ENCODE measurements around the gene BCL2A1.
"Not testable (repeated sequence)": the region's sequence is repeated elsewhere in the genome, so short reads cannot be mapped to it uniquely, and the experiment has no call there.

BCL2A1 gene

DNA sequence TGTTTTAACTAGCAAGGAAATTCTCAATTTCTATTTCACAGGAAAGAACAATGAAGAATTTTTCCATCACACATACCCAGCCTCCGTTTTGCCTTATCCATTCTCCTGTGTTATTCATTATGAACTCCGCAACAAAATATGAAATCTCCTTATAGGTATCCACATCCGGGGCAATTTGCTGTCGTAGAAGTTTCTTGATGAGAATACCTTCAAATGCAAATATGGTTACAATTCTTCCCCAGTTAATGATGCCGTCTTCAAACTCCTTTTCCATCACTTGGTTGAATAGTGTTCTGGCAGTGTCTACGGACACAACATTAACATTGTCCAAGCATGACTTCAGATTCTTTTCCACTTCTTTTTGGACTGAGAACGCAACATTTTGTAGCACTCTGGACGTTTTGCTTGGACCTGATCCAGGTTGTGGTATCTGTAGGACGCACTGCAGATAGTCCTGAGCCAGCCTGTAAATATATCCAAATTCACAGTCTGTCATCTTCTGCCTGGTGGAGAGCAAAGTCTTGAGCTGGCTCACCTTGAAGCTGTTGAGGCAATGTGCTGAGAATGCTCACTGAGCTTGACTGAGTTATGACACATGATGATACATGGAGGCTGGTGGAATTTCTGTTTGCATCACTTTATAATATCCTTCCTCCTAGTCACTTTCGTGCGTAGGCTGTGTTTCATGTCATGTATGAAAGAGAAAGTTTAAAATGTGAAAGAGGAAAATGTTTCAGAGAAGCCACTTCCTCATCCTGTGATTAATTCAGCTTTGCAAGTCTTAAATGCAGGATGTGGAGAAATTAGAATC lies at the start of gene BCL2A1:
BCL2A1 (minus strand) TSS at position 573 of the 811 bp plus-strand sequence; CDS start at position 496, 77 bp downstream.
- DNase-seq, result no peak

DNA sequence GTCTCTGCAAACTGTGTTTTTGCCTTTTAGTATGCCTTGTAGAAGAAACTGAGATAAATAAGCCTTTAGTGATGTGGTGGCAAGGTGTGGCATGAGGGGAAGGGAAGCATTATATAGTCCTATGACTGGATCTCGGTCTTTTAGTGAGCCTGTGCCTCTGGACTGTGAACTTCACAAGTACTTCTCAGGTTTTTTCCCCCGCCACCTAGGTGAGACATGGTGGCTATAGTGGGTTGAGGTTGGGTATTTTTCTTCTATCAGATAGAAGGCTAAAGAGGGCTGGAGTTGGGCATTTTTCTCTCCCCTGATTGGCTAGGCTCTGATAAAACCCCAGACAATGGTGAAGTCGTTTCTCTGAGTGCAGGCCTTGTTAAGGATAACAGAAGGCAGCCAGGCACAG lies 49.7 kb upstream of the BCL2A1 start:
- no peak for DNase-seq

DNA sequence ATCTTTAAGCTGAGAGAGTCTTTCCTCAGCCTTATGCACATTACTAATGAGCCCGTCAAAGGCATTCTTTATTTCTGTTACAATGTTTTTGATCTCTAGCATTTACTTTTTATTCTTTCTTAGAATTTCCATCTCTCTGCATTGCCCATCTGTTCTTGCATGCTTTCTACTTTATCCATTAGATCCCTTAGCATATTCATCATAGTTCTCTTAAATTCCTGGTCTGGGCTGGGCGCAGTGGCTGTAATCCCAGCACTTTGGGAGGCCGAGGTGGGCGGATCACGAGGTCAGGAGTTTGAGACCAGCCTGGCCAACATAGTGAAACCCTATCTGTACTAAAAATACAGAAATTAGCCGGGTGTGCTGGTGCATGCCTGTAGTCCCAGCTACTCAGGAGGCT lies 49.2 kb upstream of the BCL2A1 start:
- not testable (repeated sequence) for DNase-seq

DNA sequence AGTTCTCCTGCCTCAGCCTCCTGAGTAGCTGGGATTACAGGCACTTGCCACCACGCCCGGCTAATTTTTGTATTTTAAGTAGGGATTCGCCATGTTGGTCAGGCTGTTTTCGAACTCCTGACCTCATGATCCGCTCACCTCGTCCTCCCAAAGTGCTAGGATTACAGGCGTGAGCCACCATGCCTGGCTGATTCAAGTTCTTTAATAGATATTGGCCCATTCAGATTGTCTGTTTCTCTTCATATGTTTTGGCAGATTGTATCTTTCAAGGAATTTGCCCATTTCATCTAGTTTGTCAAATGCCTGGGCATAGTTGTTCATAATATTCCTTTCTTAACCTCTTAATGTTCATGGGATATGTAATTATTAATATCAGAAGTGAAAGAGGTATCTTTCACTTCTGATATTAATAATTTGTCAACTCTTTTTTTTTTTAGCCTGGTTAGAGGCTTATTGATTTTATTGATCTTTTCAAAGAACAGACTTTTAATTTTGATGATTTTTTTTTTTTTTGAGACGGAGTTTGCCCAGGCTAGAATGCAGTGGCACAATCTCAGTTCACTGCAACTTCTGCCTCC lies 48.3 kb upstream of the BCL2A1 start:
- DNase-seq, result no peak

DNA sequence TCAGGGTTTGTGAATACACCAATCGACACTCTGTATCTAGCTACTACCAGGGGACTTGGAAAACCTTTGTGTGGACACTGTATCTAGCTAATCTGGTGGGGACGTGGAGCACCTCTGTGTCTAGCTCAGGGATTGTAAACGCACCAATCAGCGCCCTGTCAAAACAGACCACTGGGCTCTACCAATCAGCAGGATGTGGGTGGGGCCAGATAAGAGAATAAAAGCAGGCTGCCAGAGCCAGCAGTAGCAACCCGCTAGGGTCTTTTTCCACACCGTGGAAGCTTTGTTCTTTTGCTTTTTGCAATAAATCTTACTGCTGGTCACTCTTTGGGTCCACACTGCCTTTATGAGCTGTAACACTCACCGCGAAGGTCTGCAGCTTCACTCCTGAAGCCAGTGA lies 46.1 kb upstream of the BCL2A1 start:
- not testable (repeated sequence) for DNase-seq

DNA sequence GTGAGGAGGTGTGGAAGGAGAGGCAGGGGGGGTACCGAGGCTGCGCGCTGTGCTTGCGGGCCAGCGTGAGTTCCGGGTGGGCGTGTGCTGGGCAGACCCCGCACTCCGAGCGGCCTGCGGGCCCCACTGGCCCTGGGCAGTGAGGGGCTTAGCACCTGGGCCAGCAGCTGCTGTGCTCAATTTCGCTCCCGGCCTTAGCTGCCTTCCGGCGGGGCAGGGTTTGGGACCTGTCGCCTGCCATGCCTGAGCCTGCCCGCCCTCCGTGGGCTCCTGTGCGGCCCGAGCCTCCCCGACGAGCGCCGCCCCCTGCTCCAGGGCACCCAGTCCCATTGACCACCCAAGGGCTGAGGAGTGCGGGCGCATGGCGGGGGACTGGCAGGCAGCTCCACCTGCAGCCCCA lies 45.5 kb upstream of the BCL2A1 start:
- not testable (repeated sequence) for DNase-seq

DNA sequence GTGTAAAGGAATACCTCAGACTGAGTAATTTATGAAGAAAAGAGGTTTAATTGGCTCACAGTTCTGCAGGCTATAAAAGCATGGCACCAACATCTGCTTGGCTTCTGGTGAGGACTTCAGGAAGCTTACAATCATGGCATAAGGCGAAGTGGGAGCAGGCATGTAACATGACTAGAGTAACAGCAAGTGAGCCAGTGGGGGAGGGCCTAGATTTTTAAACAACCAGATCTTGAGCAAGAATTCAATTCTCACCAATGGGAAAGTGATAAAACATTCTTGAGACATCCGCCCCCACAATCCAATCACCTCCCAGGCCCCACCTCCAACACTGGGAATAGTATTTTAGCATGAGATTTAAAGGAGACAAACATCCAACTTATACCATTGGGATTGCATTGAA lies 44.2 kb upstream of the BCL2A1 start:
- DNase-seq, result no peak

DNA sequence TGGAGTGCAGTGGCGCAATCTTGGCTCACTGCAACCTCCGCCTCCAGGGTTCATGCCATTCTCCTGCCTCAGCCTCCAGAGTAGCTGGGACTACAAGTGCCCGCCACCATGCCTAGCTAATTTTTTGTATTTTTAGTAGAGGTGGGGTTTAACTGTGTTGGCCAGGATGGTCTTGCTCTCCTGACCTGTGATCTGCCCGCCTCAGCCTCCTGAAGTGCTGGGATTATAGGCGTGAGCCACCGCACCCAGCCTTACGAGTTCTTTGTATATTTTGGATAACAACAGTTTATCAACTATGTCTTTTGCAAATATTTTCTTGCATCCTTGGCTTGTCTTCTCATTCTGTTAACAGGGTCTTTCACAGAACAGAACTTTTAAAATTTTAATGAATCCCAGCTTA lies 43.2 kb upstream of the BCL2A1 start:
- not testable (repeated sequence) for DNase-seq

DNA sequence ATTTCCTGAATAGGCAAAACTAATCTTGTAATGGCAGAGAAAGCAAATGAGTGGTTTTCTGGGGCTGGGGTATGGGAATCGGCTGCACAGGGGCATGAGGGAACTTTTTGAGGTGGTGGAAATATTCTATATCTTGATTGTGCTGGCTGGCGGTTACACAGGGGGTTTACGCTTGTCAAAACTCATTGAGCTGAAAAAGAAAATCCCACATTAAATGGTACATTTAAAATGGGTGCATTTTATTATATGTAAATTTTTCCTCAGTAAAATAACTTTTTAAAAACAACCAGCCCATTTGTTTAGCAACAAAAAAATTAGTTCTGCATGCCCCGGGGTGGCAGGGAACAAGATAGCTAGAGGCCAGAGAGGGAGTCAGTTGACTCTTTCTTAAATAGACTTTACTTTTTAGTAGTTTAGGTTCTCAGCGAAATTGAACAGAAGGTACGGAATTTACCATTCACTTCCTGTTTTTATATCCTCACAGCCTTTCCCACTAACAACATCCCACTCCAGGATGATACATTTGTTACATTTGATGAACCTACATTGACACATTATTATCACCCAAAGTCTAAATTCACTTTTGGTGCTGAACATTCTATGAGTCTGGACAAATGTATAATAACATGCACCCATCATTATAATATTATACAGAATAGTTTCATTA lies 41.2 kb upstream of the BCL2A1 start:
- no peak for DNase-seq

DNA sequence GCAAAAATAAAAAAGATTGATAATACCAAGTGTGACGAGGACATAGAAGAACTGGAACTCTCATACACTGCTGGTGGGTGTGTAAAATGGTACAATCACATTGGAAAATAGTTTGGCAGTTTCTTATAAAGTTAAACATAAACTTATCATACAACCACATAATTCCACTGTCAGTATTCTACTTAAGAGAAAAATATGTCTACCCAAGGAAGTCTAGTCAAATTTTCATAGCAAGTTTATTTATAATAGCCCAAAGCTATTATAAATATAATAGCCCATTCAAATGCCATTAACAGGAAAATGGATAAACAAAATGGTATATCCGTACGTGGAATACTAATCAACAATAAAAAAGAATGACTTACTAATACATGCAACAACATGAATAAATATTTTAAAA lies 40.6 kb upstream of the BCL2A1 start:
- DNase-seq, result no peak

DNA sequence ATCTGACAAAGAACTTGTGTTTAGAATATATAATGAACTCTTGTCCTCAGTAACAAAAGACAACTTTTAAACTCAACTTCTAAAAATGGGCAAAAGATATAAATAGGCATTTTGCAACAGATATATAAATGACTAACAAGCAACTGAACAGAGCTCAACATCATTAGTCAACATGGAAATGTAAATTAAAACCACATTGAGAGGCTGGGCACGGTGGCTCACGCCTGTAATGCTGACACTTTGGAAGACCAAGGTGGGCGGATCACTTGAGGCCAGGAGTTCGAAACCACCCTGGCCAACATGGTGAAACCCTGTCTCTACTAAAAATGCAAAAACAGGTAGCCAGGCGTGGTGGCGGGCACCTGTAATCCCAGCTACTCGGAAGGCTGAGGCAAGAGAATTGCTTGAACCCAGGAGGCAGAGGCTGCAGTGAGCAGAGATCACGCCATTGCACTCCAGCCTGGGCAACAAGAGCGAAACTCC lies 40.1 kb upstream of the BCL2A1 start:
- DNase-seq, result peak; percentile 40

DNA sequence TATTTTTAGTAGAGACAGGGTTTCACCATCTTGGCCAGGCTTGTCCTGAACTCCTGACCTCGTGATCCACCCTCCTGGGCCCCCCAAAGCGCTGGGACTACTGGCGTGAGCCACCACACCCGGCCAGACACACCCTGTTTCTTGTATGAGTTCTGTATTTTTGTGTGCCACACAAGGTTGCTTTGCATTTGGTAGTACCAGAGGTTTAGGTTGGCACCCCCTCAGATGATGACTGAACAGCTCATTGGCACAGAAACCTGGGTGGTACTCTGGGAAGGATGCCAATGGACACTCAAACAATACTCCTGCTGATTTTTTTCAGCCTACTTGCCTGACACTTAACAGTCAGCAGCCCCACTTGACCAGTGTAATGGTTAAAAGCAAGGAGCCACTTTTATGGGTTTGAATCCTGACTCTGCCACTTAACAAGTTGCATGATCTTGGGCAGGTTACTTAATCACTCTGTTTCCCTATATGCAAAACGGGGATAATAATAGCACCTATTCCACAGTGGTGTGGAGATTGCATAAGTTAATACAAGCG lies 39.2 kb upstream of the BCL2A1 start:
- DNase-seq, result no peak

DNA sequence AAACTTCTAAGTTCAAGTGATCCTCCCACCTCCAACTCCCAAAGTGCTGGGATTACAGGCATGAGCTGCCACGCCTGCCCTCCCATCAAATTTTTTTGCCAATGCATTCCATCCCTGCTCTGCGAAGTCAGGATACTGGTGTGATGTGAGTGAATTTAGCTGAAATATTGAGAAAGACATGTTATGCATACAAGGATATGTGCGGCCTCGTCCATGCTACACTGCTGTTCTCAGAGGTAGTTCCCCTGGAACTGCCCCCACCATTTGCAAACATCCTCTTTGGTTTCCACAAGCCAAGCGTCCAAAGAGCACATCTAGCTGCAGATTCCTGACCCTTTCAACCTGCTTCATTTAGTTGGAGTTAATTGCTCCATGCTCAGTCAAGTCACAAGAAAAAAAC lies 36.5 kb upstream of the BCL2A1 start:
- DNase-seq, result no peak

DNA sequence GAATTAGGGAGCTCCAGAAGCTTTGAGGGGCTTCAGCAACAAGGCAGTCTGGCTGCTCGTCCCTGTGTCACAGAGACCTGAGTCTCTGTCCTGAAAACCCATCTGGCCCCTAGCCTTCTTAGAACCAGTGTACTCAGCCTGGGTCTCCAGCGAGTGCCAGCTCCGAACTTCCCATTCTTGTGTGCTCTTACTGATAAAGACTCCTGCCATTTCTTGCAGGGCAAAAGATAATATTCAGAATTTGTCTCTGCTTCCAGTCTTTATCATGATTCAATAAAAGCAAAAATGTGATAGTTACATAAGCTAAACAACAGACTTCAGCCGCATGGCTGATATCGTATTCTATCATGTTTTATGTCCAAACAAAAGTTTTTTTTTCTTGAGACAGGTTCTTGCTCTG lies 36.0 kb upstream of the BCL2A1 start:
- no peak for DNase-seq

DNA sequence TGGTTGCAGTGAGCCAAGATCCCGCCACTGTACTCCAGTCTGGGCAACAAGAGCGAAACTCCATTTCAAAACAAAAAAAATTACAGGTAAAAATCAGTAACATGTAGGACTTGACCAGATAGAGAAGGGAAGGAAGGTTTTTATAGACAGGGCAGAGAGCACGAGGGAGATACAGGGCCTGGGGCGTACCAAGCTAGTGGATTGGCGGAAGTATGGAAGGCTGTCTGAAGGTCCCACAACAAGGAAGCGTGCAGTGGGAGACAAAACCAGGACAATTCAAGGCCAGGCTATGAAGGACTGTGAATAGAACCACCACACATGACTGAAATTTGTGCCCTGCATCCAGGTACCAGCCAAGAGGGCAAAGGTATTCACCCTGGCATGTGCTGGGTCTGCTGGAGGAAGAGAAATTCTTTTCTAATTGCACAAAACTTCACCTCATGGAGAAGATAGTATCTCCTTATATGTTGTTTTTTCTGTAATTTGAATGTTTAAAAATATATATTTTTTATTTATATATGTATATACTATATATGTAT lies 33.0 kb upstream of the BCL2A1 start:
- DNase-seq, result no peak

DNA sequence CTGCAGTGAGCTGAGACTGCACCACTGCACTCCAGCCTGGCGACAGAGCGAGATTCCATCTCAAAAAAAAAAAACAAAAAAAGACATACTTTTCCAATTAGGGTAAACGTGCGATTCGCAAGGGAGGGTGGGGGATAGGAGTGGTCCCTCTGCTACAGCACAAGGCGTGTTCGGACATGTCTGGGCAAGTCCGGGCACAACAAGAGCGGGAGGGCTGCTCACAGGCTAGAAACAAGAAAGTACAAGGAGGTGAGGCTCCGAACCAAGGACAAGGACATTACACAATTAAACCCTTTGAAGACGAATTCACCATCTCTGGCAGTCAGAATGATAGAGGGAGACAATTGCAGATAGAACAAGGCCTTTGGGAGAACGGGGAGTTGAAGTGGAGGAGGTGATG lies 32.2 kb upstream of the BCL2A1 start:
- no peak for DNase-seq

DNA sequence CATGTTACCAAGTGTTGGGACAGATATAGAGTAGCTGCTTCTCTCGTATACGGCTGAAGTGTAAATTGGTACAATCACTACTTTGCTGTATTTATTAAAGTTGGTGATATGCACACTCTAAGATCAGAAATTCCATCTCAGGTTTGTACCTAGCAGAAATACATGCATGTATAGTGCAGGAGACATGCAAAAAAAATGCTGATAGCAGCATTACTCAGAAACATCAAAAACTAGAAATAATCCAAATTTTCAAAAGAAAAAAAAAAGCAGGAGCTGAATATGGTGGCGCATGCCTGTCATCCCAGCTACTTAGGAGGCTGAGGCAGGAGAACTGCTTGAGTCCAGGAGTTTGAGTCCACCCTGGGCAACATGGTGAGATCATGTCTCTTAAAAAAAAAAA lies 31.3 kb upstream of the BCL2A1 start:
- DNase-seq, result no peak

DNA sequence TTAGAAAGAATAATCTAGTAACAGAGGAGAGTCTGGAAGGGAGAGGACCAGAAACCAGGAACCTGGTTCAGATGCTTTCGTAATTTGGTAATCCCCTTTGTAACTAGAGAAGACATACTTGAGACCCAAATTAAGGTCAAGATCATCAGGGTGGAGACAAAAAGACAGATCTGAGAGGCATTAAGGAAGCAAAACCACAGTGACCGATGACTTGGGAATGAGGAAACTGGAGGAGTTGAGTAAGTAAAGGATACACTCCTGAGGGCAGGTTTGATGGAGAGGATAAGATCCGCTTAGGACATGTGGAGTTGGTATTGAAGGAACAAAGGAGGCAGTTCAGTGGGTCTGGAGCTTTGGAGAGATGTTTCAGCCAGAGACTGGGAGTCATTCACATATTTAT lies 23.6 kb upstream of the BCL2A1 start:
- no peak for DNase-seq

DNA sequence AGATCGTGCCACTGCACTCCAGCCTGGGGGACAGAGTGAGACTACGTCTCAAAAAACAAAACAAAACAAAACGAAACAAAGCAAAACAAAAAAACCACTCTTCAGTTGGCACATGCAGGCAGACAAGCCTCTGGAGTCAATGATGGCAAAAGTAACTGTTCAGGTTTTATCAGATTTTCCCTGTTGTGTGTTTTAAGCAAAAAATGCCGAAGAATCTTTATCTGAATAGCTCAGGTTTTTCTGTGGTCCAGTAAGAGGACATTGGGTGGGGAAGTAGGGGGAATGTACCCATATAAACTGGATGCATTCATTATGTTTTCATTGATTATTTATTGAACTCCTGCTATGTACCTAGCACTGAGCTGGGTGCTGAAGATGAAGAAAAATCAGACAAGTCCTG lies 20.8 kb upstream of the BCL2A1 start:
- no peak for DNase-seq

DNA sequence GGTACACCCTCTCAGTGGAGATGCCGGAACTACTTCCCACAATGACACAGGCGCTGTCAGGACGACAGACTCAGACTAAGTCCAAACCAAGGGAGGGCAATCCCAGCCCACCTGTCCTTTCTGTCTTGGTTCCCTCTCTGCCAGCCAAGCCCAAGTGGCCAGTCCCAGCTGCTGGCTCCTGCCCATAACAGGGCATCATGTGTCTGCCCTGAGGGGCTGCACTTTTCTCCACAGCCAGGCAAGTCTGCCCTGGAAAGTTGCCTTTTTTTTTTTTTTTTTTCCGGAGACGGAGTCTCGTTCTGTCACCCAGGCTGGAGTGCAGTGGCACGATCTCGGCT lies 20.0 kb upstream of the BCL2A1 start:
- no peak for DNase-seq

DNA sequence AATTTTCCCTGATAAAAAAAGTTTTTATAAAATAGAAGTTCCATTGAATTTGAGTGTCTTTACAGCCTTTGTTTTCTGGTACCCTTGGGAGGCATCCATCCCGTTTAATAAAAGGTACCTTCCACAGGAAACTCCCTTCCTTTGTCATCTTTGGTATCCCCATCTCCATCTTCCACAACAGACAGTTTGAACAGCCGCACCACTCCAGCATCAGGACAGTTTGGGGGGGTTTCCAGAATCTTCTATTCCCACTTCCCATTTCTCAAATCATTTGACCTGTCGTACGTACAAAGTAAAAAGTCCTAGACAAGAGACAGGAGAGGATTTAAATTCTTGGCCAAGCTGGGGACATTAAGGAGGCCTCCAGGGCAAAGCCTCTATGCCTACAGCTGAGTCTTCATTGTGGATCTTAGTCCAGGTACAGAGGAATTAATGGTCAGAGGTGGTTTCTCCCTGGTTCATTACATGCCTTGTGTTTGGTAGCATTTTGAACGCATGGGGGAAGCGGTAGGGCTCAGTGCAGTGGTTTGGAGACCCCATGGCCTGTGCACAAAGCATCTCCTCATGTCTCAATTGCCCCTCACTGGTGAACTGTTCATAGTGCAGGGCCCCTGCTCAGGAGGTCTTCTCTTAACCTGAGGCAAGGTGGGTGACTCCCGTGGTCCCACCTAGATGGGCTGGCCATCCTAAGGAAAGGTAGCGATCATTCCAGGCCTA lies 19.4 kb upstream of the BCL2A1 start:
- no peak for DNase-seq

DNA sequence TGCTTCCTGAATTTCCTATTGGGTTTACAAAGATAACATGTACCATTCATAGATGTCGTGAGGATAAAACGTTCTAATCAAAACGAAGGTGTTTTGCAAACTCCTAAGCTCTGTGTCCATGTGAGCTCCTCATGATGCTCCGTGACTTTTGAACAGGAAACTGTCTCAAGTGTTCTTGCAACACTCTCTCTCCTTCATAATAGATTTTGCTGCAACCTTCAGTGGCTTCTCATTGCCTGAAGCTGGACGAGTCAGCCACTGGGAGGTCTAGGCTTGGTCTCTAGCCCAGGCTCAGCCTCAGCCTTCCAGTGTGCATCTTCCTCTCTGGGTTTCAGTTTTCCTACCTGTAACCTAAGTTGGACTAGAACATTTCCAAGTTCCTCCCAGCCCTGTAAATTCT lies 18.7 kb upstream of the BCL2A1 start:
- no peak for DNase-seq

DNA sequence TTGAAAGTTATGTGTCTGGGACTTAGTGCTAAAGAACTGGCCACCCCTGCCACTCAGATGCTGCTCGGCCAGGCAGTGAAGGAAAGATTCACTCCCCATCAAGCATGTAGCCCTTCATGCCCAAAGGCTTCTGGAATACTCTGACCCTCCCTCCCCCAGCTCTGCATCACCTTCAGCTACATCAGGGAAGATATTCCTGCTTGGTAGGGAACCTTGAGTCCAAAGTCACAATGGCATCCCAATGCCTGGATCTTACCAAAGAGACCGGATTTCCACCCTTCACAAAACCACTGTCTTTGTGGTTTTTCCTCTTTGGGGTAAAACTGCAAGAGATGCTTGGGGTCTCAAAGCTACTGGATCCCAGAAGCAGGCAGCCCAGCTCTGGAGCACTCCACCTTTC lies 18.2 kb upstream of the BCL2A1 start:
- no peak for DNase-seq

All from NK-92 treated with Interleukin-12 subunit alpha and Interleukin-12 subunit beta, amount 100 ng/mL, for 24 hours (cell line).